GM21367 (cell line): ENCODE data around the gene KLF1.
"Not testable (repeated sequence)": the region's sequence is repeated elsewhere in the genome, so short reads cannot be mapped to it uniquely, and the experiment has no call there.

Experiments
- ATAC-seq: cut with Tn5 transposase; IDR thresholded peaks from one replicate; pipeline ENCODE4 v1.9.1; 2021; ENCODE audit not compliant: unreplicated experiment

The KLF1 gene

DNA sequence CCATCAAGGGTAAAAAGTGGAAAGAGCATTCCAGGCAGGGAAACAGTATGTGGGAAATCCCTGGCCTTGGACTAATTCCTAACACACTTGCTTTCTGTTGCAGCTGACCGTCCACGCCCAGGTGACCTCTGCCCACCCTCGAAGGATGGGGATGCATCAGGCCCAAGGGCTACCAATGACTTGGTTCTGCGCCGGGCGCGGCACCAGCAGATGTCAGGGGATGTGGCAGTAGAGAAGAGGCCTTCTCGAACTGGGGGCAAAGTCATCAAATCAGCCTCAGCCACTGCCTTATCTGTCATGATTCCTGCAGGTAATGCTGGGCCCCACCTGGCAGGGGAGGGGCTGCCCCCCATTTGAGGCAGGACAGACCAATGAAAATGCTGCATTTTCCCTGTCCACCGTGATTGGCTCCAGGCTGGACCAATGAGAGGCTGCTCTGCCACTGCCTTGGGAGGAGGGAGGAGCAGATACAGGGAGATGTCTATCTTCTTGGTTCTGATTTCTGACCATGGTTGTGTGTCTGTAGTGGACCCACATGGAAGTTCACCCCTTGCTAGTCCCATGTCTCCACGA, 18.4 kb downstream of the KLF1 start:
- no peak for ATAC-seq

DNA sequence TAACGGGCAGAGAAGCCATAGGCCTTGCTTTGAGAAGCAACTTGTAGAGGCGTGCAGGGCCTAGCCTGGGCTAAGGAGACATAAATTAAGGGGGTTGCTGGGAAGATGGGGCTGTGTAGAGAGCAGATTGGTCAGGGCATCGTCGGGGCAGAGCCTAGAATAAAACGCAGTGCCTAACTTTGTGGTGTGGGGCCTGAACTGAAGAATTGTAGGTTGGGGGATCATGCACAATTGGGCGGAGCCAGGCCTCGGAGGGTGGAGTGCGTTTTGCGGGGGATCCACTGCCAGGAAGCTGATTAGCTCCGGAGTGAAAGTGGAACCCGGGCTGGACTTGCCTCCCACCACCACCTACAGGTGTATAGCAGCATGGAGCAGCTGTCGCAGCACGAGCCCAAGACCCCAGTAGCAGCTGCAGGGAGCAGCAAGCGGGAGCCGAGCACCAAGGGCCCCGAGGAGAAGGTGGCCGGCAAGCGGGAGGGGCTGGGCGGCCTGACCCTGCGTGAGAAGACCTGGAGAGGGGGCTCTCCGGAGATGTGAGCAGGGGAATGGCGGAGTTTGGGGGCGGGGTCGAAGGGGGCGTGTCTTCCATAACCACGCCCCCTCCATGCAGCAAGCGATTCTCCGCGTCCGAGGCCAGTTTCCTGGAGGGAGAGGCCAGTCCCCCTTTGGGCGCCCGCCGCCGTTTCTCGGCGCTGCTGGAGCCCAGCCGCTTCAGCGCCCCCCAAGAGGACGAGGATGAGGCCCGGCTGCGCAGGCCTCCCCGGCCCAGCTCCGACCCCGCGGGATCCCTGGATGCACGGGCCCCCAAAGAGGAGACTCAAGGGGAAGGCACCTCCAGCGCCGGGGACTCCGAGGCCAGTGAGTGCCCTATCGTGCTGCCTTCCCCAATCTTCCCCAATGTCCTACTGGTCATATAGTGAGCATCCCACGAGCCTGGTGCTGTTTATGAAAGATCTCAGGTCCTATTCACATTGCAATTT, 19.6 kb downstream of the KLF1 start:
- ATAC-seq: no peak

- ATAC-seq: no peak
Observed at GRCh38 chr19:12866416-12867119, 20.4 kb downstream of the KLF1 start.

DNA sequence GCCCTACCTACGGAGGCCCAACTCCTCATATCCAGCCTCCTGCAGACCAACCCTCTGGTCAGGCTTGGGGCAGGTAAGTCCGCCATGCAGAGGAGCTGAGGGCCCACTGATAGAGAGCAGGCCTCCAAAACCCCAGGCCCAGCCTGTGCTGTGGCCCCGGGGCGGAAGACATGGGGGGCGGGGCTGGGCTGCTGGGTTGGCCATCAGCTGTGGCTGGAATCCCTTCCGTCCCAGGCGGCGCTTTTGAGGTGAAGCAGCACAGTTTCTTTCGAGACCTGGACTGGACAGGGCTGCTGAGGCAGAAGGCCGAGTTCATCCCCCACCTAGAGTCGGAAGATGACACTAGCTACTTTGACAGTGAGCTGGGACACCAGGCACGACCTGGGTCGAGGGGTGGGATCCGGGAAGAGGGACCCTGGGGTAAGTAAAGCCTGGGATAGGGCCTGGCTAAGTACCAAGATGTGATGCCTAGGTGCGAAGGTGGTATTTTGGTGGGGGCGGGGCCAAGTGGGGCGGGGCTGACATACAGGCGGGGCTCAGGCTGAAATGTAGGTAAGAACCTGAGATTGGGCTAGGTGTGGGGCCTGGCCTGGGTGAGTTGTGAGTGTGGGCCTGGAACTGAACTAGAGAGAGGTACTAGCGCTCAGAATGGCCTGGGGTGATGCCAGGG, 21.1 kb downstream of the KLF1 start:
- no peak for ATAC-seq

- no peak for ATAC-seq
Observed at GRCh38 chr19:12864721-12865715, 22.0 kb downstream of the KLF1 start.

GRCh38 chr19:12864143-12864542, 22.9 kb downstream of the KLF1 start:
- ATAC-seq: no peak

GRCh38 chr19:12859546-12859945, 27.5 kb downstream of the KLF1 start:
- no peak for ATAC-seq

- no peak for ATAC-seq
Observed at GRCh38 chr19:12858041-12858928, 28.7 kb downstream of the KLF1 start.

DNA sequence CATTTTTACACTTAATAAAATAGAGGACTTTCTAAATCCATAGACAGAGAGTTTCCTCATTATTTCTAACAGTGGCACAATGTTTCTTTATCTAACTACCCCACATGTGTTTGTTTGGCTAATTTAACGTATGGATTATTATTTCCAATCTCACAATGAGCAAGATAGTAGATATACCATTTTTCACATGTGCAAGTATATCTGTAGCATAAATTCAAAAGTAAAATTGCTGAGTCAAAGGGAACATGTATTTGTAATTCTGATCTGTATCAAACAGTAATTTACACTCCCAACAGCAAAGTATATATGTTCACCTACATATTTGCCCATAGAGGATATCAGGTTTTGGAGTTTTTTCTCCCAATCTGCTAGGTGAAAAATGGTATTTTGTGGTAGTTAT, 30.3 kb downstream of the KLF1 start:
- ATAC-seq: no peak

DNA sequence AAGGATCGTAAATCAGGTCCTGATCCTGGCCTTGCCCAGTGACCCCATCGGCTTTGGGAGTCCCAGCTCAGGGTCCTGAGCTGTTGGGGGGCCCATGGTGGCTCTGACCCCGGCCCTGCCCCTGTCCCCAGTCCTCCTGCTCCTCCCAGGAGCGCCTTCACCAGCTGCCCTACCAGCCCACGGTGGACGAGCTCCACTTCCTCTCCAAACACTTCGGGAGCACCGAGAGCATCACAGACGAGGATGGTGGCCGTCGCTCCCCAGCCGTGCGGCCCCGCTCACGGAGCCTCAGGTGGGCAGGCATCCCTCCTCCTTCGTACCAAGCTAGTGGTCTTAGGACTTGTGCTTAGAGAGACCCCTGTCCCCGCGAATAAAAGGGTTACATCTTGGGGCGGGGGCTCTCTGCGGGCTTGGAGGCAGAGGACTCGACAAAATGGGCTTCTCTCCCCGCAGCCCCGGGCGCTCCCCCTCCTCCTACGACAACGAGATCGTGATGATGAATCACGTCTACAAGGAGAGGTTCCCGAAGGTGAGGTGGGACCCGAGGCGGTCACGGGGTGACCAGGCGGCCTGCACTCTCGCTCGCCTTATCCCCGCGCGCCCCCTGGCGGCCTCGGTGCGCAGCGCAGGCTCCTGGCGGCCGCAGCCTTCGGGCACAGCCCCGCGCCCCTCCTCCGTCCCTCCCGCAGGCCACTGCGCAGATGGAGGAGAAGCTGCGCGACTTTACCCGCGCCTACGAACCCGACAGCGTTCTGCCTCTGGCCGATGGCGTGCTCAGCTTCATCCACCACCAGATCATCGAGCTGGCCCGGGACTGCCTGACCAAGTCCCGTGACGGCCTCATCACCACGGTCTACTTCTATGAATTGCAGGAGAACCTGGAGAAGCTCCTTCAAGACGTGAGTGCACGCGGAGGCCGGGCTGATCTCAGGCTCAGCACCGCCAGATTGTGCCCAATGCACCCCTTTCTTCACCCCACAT, 39.6 kb downstream of the KLF1 start:
- no peak for ATAC-seq

GRCh38 chr19:12846613-12847012, 40.4 kb downstream of the KLF1 start:
- ATAC-seq: not testable (repeated sequence)

DNA sequence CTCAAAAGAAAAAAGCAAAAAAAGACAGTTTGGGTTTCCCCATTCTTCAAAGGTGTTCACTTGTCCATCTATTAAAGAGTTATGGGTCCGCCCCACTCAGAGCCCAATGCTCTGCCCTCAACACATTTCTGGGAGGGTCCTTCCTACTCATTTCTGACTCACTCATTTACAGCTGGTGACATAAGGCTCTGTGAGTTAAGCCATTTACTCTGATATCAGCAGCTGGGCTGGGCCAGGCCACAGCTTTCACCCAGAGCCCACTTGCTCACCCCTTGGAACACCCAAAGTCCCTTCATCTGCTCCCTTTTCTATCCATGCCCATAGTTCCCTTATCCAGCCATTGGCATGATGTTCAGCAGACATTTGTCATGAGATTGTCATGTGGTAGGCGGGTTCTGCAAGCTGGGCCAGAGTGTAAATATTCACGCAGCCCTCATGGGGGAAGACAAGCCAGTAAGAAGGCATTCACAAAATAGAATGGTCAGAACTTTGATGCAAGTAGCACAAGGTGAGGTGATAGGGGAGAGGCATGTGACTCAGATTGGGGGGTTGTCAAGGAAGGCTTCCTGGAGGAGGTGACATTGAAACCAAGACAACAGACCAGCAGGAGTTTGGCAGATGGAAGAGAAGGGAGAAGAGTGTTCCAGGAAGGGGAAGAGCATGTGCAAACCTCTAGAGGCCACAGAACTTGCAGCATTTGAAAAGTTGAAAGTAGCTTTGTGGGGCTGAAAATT, 42.8 kb downstream of the KLF1 start:
- ATAC-seq: no peak

- no peak for ATAC-seq
Observed at GRCh38 chr19:12843328-12843727, 43.7 kb downstream of the KLF1 start.

DNA sequence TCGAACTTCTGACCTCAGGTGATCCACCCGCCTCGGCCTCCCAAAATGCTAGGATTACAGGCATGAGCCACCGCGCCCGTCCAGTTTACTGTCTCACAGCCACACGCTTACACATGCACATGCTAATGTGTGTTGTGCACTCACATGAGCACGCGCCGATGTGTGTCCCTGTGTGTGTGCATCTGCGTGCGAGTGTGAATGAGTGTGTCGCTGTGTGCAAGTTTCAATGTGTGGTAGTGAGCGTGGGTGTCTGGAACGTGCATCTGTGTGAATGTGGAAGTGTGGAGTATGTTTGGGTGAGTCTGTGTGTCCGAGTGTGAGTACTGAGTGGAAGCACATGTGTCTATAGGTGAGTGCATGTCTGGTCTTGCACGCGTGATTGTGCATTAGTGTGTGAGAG, 44.5 kb downstream of the KLF1 start:
- ATAC-seq: no peak

DNA sequence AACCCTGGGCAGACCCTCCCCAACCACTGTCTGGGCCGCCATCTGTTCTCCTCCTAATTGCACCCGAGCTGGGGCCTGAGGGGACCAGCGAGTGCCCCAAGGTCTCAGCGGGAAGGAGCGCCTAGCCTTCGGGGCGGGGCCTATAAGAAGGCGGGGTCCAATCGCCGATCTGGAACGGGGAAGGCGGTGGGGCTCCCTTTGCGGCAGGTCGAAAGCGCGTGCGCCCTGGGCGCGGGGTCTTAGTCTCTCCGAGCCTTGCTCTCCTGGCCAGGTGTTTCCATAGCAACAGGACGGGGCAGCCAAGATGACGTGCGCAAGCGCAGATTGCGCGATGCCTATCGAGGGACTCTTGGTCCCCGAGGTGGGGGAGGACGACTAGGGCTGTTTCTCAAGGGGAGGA, 45.9 kb downstream of the KLF1 start:
- no peak for ATAC-seq

- ATAC-seq: no peak
Observed at GRCh38 chr19:12840091-12841079, 46.6 kb downstream of the KLF1 start.
